DND-41 (cell line): Measurements from ENCODE around the gene ABCA12.

Source experiments
- ATAC-seq: fragments of 200-7000 bp; cut with Tn5 transposase; 3 replicates; pipeline ENCODE4 v1.9.1; 2021; ENCODE audit warnings: low read depth; ENCODE audit not compliant: insufficient read depth
- DNase-seq: peaks from one replicate; pipeline ENCODE4 v3.0.0-alpha.2; 2020
- H2AFZ ChIP-seq: 2 replicates; pipeline ENCODE4 v1.6.0; 2012; ENCODE audit warnings: low read depth, low read length
- H3K27ac ChIP-seq: 2 replicates; pipeline ENCODE4 v1.5.1; 2012; ENCODE audit warnings: low read length, inconsistent platforms
- H3K27me3 ChIP-seq: fragments of 200-600 bp; sonication (generic); 2 replicates; pipeline ENCODE4 v1.6.0; 2012; ENCODE audit warnings: low read length, mild to moderate bottlenecking, inconsistent platforms; ENCODE audit not compliant: insufficient read depth, poor library complexity
- H3K36me3 ChIP-seq: 2 replicates; pipeline ENCODE4 v1.5.1; 2012; ENCODE audit warnings: low read length, inconsistent platforms; ENCODE audit not compliant: insufficient read depth
- H3K4me1 ChIP-seq: 2 replicates; pipeline ENCODE4 v1.5.1; 2012; ENCODE audit warnings: mild to moderate bottlenecking, low read length; ENCODE audit not compliant: insufficient read depth
- H3K4me2 ChIP-seq: 2 replicates; pipeline ENCODE4 v1.6.0; 2012; ENCODE audit warnings: mild to moderate bottlenecking, moderate library complexity, low read length, inconsistent platforms; ENCODE audit not compliant: insufficient read depth
- H3K4me3 ChIP-seq, 2 experiments: fragments of 200-600 bp in 1 of 2; shearing (Covaris generic) in 1 of 2; 2 replicates each; pipeline ENCODE4 v1.5.1; 2012 to 2016; ENCODE audit warnings: inconsistent platforms in 2 of 2, low read length in 2 of 2, mild to moderate bottlenecking in 2 of 2, low read depth in 1 of 2, moderate library complexity in 1 of 2
- H3K79me2 ChIP-seq: 2 replicates; pipeline ENCODE4 v1.6.0; 2012; ENCODE audit warnings: low read length, inconsistent platforms; ENCODE audit not compliant: insufficient read depth
- H3K9ac ChIP-seq: 2 replicates; pipeline ENCODE4 v1.6.0; 2012; ENCODE audit warnings: low read depth, mild to moderate bottlenecking, inconsistent platforms, low read length, moderate library complexity
- H3K9me3 ChIP-seq: 2 replicates; pipeline ENCODE4 v1.5.1; 2012; ENCODE audit warnings: low read length, moderate library complexity, mild to moderate bottlenecking, inconsistent platforms; ENCODE audit not compliant: insufficient read depth, severe bottlenecking
- H4K20me1 ChIP-seq: 2 replicates; pipeline ENCODE4 v1.6.0; 2012; ENCODE audit warnings: low read length; ENCODE audit not compliant: insufficient read depth
- EZH2 ChIP-seq: IDR thresholded peaks from 3 replicates; pipeline ENCODE4 v1.6.1; 2012; ENCODE audit warnings: borderline replicate concordance, low read depth, mild to moderate bottlenecking, moderate library complexity, low read length, inconsistent platforms; ENCODE audit not compliant: severe bottlenecking
- TF ChIP-seq, protein P1 (sequence below): IDR thresholded peaks from 2 replicates; pipeline ENCODE4 v1.5.1; 2012; ENCODE audit warnings: borderline replicate concordance, low read length, moderate library complexity, mild to moderate bottlenecking; ENCODE audit not compliant: poor library complexity, severe bottlenecking; ENCODE audit errors: extremely low read depth

Gene ABCA12

DNA sequence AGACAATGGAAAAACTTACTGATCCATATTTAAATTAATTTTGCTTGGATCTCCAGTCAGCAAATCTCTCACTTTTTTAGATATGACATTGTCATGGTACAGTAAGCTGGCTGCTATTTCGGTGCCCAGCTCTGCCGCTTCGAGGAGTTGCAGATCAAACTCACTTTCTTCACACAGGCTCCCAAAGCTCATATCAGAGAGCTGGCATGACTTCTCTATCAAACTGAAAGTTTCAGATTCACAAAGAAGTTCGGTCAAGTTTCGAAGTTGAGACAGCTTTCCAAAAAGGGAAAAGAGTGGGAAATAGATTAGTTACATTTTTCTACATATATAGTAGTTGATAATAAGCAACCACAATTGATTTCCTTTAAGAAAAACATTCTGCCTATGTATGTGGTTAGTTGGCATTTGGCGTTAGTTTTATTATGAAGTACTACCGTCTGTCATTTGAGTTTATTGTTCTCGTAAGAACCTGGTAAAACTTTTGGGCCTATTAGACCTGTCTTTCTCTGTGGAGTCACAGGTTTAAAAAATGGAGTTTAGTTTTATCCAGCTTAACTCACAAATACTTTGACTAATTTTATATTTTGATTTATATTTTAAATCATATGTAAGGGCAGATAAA is 118.8 kb downstream of the ABCA12 start:
- DNase-seq = no peak
- TF ChIP-seq, protein P1, sequence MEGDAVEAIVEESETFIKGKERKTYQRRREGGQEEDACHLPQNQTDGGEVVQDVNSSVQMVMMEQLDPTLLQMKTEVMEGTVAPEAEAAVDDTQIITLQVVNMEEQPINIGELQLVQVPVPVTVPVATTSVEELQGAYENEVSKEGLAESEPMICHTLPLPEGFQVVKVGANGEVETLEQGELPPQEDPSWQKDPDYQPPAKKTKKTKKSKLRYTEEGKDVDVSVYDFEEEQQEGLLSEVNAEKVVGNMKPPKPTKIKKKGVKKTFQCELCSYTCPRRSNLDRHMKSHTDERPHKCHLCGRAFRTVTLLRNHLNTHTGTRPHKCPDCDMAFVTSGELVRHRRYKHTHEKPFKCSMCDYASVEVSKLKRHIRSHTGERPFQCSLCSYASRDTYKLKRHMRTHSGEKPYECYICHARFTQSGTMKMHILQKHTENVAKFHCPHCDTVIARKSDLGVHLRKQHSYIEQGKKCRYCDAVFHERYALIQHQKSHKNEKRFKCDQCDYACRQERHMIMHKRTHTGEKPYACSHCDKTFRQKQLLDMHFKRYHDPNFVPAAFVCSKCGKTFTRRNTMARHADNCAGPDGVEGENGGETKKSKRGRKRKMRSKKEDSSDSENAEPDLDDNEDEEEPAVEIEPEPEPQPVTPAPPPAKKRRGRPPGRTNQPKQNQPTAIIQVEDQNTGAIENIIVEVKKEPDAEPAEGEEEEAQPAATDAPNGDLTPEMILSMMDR = no peak
- TF ChIP-seq EZH2 = no peak
- no peak overlapping the region for H3K27ac ChIP-seq
- no peak for ATAC-seq
- no peaks in the 10 kb centered on the region for H3K9me3 ChIP-seq
- H2AFZ ChIP-seq = no peak overlapping the region
- H3K36me3 ChIP-seq = no peaks in the 10 kb centered on the region
- no peak overlapping the region for H3K4me2 ChIP-seq
- H3K79me2 ChIP-seq = no peaks in the 10 kb centered on the region
- no peaks in the 10 kb centered on the region for H4K20me1 ChIP-seq
- H3K4me1 ChIP-seq = no peaks in the 10 kb centered on the region
- no peak overlapping the region for H3K9ac ChIP-seq
- no peak overlapping the region for H3K4me3 ChIP-seq
- H3K27me3 ChIP-seq = no peaks in the 10 kb centered on the region

DNA sequence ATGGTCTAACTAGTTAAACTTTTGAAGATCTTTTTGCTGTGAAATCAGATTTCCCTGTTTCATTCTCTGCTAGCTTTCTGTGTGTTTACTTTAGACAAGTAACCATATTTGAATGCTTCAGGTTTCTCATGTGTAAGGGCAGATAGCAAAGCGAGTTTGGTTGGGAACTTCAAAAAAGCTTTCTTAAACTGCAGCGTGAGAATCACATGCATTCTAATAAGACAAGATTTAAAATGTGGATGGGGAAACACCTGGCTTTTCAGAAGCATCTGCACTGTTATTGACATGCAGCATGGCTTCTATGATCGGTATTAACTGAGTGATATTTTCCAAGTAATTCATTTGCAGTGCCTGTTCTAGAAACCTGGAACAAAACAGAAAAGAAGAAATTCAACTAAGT is 119.3 kb downstream of the ABCA12 start:
- ATAC-seq = no peak
- H3K27ac ChIP-seq = no peak overlapping the region
- H3K9ac ChIP-seq = no peak overlapping the region
- H3K9me3 ChIP-seq = no peaks in the 10 kb centered on the region
- no peaks in the 10 kb centered on the region for H3K36me3 ChIP-seq
- no peaks in the 10 kb centered on the region for H3K27me3 ChIP-seq
- H3K4me1 ChIP-seq = no peaks in the 10 kb centered on the region
- no peak for DNase-seq
- no peak overlapping the region for H2AFZ ChIP-seq
- no peak overlapping the region for H3K4me3 ChIP-seq
- H3K79me2 ChIP-seq = no peaks in the 10 kb centered on the region
- no peak overlapping the region for H3K4me2 ChIP-seq
- TF ChIP-seq, protein P1 = no peak
- no peak for TF ChIP-seq EZH2
- H4K20me1 ChIP-seq = no peaks in the 10 kb centered on the region

DNA sequence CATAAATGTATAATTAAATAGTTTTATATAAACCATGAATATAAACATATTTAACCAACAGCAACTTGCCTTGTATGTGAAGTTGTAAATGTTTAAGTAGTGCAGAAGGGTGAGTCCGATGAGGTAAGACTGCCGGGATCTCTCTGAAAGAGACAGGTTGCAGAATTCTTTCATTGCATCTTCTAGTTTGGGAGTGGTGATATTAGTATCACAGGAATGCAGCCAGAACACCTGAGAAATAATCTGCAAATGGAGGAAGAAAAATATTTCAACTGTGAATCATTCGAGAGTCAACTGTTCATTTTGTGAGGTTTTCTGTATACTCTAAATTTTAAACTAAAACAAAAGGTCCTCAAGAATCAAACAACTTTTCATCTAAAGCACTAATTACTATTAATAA is 123.0 kb downstream of the ABCA12 start:
- Histone ChIP-seq H3K9me3 (no peaks in the 10 kb centered on the region), H3K4me2 (no peak overlapping the region), H3K9ac (no peak overlapping the region), H2AFZ (no peak overlapping the region), H4K20me1 (no peaks in the 10 kb centered on the region), H3K27ac (no peak overlapping the region), H3K27me3 (no peaks in the 10 kb centered on the region), H3K4me1 (no peaks in the 10 kb centered on the region), H3K36me3 (no peaks in the 10 kb centered on the region), H3K4me3 (no peak overlapping the region), H3K79me2 (no peaks in the 10 kb centered on the region)
- no peak for DNase-seq
- no peak for ATAC-seq
- TF ChIP-seq, protein P1 = no peak

DNA sequence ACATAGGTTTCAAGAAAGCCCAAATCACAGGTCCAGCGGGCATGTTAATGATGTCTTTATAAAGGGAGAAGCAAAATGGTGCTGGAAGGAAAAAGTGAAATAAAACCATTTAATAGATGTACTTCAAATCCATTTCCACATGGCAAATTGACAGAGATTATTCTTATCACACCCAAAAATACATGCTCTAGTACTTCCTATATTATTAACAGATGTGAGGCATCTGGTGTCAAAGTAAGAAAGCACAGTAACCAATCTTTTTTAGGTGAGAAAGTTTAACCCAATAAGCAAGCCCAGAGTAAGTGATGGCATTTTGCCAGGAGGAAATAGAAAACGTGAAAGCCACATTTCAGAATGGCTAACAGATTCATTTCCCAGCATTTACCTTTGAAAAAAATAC is 128.0 kb downstream of the ABCA12 start:
- no peak for ATAC-seq
- Histone ChIP-seq H3K27ac (no peak overlapping the region), H3K36me3 (no peaks in the 10 kb centered on the region), H3K79me2 (no peaks in the 10 kb centered on the region), H4K20me1 (no peaks in the 10 kb centered on the region), H3K9me3 (no peaks in the 10 kb centered on the region), H2AFZ (no peak overlapping the region), H3K4me2 (no peak overlapping the region), H3K9ac (no peak overlapping the region), H3K4me1 (no peaks in the 10 kb centered on the region), H3K27me3 (no peaks in the 10 kb centered on the region), H3K4me3 (no peak overlapping the region)
- TF ChIP-seq, protein P1 = no peak
- no peak for DNase-seq
